GM18867 (cell line): Measurements from ENCODE around the gene PKD1.

Experiments used
- ATAC-seq: cut with Tn5 transposase; IDR thresholded peaks from one replicate; pipeline ENCODE4 v1.9.1; 2021; ENCODE audit warnings: mild to moderate bottlenecking, moderate library complexity; ENCODE audit not compliant: unreplicated experiment

PKD1 gene

DNA sequence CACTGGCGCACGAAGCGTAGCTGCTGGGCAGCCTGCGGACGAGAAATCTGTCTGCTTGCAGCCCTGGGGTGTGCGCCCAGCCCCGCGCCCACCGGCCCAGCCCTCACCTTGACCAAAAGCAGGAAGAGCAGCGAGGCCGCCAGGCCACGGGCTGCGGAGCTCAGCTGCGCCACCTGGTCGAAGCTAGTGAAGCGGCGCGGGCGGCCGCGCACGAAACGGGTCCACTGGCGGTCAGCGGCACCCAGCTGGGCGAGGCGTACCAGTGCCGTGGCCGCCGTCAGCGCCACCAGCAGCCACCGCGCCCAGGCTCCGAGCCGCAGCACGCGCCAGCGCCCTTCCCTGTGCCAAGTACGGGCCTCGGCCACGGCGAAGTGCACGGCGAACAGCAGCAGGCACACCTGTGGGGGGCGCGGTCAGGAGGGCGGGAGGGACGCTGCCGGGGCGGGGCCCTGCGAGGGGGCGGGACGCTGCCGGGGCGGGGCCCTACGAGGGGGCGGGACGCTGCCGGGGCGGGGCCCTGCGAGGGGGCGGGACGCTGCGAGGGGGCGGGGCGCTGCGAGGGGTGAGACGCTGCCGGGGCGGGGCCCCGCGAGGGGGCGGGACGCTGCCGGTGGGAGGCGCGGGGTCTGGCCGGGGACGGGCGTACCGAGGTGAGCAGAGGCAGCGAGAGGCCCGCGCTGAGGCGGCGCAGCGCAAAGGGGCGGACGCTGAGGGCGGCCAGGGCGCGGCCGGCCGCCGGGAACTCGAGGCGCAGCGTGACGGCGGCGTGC, 44.7 kb downstream of the PKD1 start:
- ATAC-seq, result no peak

DNA sequence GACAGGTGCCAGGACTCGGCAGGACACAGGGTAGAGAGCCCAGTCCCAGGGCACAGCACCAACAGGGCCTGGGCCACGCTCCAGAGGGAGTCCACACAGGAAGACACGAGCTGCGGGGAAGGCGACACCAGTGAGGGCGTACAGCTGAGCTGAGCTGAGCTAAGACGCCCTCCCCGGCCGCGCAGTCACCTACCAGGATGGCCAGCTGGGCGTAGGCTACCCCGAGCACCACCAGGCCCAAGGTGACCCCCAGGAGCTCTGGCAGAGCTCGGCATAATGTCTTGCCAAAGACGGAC, 45.3 kb downstream of the PKD1 start:
- no peak for ATAC-seq

DNA sequence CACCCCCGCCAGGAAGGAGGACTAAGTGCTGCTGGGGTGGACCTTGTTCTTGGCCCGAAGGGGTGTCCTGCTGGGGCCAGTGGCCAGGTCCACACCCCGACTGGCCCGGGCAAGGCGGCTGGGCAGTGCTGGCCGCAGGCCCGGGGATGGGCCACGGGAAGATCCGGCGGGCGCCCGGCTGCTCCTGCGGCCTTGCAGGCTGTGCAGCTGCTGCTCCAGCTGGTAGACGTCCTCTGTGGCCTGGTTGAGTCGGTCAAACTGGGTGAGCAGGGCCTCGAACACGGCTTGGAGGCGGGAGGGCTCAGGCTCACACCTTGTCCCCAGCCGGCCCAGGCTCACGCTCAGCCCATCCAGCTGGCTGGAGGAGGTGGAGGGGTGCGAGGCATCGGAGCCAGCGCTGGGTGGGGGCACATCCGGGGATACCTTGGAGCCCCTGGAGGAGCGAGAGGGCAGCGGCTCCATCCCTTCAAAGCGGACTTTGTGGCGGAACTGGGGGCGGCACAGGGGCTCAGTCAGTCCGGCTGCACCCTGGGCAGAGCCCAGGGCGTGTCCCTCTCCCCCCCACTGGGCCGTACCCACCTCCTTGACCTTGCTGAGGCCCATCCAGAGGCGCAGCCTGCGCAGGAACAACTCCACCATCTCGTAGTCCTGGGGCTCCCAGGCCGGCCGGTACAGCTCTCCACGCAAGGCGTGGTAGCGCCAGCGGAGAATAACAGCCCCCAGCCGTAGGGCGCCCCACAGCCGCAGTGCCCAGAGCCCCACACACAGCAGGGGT, 45.8 kb downstream of the PKD1 start:
- ATAC-seq, result no peak

DNA sequence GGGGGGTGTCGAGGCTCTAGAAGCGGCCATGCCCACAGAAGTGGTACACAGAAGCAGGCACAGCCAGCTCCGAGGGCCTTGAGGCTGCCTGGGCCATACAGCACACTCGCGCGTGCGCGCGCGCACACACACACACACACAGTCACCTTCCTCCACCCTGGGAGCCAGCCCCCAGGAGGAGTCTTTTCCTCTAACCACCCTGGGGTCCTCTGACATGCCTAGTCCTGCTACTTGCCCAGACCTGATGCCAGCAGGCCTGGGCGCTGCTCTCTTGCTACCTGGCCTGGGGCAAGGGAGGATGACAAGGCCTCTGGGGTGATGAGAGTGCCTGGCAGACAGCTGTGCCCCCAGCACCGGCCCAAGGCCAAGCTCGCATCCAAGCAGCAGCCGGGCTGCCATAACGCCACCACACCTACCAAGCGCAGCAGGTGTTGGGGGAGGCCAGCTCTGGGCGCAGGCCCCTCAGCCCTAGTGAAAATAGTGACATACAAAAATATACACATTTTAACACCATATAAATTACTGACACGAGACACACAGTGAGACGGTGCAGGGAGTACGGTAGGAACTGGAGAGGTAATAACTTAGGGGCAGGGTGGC, 46.8 kb downstream of the PKD1 start:
- no peak for ATAC-seq

DNA sequence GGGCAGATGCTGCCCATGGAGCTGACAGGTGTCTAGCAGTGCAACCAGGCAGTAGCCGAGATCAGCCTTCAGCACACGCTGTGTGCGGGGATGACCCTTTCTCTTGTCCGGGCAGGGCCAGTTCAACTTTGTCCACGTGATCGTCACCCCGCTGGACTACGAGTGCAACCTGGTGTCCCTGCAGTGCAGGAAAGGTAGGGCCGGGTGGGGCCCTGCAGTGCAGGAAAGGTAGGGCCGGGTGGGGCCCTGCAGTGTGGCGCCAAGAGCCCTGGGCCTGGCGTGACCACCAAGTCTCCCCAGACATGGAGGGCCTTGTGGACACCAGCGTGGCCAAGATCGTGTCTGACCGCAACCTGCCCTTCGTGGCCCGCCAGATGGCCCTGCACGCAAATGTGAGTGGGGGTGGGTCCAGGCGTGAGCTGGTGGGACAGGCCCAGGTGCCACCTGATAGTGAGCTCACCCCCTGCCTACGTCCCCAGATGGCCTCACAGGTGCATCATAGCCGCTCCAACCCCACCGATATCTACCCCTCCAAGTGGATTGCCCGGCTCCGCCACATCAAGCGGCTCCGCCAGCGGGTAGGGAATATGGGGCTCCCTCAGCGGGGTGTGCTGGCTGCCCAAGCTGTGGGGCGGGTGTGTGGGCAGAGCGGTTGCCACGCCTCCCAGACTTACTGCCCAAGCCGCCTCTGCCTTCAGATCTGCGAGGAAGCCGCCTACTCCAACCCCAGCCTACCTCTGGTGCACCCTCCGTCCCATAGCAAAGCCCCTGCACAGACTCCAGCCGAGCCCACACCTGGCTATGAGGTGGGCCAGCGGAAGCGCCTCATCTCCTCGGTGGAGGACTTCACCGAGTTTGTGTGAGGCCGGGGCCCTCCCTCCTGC, 47.7 kb downstream of the PKD1 start:
- ATAC-seq, result no peak

DNA sequence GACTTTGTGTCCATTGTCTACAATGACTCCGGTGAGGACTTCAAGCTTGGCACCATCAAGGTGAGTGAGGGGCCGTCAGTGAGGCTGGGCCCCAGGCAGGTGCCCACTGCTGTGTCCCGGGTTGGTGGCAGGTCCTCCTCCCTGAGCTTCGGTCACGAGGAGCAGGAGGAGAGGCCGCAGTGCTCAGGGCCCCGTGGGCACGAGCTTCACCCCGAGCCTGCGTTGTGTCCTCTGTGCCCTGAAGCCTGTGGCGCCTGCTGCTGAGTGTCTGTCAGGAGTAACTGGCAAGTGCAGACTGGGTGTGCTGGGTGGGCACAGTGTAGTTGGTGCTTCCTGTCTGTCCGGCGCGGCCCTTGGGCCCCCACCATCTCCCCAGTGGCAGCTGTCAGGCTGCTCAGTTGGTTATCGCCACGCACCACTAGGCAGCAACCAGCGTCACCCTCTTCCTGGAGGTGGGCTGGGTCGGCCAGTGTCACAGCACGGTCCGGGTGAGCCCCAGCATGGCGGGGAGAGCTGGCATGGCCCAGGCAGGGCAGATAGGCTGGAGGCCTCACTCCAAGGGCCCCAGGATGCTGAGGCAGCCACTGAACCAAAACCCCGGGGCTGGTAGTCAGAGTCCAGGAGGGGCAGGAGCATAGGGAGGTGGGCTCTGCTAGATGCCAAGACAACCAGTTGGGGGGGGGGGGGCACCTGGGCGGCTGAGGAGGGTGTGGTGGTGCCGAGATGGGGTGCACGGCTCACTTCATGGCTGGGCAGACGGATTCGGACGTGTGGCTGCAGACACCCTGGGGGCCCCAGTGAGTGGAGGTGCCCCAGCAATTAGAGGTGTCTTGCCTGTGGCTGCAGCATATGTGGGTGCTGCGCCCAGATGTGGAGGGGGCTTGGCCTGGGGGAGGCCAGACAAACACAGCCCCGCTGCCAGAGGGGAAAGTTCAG, 48.6 kb downstream of the PKD1 start:
- no peak for ATAC-seq

DNA sequence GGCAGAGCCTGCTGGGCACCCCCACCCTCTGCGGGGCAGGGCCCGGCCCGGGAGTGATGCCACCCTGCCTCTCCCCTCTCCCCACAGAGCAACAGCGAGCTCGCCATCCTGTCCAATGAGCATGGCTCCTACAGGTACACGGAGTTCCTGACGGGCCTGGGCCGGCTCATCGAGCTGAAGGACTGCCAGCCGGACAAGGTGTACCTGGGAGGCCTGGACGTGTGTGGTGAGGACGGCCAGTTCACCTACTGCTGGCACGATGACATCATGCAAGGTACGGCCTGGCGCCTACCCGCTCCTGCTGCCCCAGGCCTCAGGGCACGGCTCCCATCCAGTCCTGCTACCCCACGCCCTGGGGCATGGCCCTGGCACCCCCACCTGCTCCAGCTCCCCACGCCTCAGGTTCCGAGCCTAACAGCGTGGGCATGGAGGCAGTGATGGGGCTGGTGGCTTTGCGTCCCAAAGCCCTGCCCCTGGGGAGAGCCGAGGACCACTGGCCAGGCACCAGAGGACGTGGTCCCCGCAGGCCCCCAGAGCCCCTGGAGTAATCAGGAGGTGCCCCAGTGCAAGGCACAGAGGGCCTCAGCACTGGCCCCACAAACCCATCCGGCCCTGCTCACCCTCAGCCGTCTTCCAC, 49.5 kb downstream of the PKD1 start:
- no peak for ATAC-seq

DNA sequence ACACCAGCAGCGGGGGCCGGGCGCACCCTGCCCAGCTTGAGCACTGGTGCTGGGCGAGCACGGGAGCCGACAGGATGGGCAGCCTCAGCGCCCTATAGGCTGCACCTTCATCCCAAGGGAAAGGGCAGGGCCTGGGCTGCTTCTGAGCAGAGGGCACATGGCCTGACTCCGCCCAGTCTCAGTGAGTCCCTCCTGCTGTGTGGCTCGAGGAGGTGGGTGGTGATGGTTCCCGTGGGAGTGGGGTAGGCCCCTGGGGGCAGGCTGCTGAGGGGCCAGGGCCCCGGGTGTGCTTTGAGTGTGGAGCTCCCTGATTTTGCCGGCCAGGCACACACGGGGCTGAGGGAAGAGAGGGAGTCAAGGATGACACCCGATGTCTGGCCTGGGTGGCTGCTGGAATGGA, 50.0 kb downstream of the PKD1 start:
- ATAC-seq, result no peak

DNA sequence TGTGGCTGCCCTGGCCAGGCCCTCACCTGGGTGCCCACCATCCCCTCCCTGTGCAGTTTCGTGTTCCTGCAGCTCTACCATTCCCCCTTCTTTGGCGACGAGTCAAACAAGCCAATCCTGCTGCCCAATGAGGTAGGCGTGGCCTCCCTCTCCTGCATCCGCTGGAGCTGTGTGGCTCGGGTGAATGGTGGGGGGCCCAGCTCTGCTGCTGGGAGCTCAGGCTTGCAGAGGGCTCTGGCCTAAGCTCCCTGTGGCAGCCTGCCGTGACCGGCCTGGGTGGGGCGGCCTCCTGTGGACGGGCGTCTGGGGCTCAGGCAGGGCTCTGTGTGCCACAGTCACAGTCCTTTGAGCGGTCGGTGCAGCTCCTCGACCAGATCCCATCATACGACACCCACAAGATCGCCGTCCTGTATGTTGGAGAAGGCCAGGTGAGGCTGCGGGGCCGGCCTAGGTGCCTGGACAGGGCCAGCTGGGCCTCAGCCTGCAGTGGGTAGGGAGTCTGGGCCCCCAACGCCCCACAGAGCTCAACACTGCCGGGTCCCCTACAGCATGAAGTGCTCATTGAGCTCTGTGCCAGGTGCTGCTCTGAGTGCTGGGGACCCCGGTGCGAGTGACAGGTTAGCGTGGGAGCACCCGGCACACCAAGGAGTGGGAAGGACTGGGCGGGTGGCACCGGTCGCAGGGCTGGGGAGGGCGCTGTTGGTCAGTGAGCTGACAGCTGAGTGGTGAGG, 50.6 kb downstream of the PKD1 start:
- ATAC-seq, result no peak

DNA sequence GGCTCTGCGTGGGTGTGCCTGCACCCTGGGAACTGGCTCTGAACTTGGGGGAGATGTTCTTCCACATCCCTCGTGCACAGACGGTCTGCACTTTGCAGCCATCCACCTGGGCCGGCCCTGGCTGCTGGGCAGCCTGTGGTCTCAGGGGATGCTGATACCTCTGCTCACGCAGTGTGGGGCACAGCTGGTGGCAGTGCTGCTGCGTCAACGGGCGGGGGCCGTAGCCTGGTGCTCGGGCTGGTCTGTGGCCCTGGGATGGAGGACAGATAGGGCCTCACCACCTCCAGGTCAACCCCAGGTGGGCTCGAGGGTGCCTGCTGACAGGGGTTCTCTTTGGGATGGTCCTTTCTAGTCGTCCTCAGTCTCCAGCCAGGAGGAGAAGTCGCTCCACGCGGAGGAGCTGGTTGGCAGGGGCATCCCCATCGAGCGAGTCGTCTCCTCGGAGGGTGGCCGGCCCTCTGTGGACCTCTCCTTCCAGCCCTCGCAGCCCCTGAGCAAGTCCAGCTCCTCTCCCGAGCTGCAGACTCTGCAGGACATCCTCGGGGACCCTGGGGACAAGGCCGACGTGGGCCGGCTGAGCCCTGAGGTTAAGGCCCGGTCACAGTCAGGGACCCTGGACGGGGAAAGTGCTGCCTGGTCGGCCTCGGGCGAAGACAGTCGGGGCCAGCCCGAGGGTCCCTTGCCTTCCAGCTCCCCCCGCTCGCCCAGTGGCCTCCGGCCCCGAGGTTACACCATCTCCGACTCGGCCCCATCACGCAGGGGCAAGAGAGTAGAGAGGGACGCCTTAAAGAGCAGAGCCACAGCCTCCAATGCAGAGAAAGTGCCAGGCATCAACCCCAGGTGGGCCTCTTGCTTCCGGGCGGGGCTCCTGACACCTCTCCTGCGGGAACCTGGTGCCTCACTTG, 51.6 kb downstream of the PKD1 start:
- ATAC-seq, result no peak

DNA sequence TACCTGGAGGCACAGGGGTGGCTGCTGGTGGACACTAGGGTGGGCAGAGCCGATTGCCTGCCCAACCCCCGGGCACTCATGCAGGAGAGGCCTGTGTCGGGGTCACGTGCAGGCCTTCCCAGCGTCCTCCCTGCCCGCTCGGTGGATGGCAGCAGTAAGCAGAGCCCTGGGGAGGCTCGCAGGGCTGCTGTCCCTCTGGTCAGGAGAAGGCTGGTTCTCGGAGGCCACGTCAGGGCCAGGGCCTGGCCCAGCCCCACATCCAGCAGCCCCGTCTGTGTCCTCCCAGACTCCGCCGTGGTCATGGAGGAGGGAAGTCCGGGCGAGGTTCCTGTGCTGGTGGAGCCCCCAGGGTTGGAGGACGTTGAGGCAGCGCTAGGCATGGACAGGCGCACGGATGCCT, 52.3 kb downstream of the PKD1 start:
- no peak for ATAC-seq

DNA sequence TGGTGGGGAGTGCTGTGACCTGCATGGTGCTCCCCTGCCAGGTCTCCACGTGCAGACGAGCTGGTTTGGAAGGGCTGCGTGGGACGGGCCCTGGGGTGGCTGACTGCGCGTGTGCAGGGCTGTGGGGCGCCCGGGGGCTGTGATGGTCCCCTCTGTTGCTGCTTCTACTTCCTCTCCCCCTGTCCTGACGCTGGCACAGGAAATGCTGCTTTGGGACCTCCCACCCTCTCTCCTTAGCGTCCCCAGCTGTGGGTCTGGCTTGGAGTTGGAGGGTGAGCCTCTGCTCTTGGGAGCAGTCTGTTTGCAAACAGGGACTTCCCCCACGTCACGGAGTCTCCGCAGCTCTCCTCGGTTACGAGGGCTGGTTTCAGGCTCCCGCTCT, 52.7 kb downstream of the PKD1 start:
- ATAC-seq, result no peak

DNA sequence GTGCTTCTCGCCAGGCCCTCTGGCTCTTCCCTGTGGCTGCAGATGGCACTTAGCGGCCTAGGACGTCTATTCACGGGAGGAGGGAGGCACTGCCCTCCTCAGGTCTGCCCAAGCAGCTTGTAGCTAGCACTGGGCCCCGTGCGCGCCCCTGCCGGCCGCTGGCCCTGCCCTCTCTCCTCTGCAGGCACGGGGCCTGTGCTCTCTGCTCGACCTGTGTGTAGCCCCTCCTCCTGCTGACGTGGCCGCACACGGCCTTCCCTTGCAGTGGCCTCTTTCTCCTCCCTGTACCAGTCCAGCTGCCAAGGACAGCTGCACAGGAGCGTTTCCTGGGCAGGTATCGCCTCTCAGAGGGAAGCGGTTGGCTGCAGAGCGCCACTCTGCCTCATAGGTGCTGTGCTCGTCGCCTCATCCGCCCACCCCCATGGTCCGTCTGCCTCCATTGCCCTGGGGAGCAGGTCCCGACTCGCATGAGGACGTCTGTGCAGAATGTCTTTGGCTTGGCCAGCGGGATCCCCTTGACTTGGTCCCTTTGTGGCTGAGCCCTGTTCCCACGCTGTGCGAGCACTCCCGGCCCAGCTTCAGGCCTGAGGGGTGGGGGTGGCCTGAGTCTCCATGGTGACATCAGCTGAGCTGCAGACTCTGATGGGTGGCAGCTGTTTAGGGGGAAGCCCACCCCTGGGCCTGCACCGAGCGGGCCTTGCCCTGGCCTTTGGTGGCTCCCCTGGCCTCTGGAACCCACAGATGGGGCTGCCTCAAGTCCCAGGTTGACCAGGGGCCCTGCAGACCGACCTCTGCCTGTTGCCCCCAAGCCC, 53.3 kb downstream of the PKD1 start:
- no peak for ATAC-seq

DNA sequence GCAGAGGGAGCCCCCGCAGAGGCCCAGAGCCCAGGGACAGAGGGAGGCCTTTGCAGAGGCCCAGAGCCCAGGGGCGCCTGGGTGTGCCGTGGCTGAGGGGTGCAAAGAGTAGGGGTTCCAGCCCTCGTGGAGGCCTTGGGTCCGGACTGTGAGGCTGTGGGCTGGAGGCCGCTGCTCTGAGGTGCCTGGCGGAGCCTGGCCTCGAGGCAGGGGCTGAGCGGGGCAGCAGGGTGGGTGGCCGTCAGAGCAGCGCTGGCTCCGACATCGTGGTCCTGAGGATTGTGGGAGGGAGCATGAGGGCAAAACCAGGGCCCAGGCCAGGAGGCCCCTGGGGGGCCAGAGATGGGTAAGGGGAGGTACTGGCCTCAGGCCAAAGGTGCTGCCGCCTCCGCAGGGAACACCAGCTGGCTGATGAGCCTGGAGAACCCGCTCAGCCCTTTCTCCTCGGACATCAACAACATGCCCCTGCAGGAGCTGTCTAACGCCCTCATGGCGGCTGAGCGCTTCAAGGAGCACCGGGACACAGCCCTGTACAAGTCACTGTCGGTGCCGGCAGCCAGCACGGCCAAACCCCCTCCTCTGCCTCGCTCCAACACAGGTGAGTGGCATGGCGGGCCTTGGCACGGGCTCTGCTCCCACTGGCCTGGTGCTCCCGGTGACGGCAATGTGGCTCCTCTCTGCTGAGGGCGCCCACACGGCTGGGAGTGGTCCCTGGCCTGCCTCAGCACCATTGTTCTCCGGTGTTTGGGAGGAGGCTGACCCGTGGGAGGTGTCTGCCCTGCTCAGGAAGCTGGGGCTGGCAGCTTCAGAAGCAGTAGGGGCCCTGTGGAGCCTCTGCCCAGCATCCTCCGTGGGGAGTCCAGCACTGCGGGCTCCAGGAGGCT, 54.3 kb downstream of the PKD1 start:
- ATAC-seq, result no peak

DNA sequence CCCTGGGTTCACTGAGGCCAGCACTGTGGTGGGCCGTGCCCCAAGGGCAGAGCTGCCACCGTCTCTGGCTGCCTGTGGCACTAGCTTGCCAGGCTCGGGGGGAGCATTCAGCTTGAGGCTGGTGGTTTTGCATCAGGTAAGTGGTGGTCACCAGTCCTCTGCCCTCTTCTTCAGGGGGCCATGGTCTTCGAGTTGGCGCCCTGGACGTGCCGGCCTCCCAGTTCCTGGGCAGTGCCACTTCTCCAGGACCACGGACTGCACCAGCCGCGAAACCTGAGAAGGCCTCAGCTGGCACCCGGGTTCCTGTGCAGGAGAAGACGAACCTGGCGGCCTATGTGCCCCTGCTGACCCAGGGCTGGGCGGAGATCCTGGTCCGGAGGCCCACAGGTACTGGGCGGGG, 55.7 kb downstream of the PKD1 start:
- no peak for ATAC-seq

DNA sequence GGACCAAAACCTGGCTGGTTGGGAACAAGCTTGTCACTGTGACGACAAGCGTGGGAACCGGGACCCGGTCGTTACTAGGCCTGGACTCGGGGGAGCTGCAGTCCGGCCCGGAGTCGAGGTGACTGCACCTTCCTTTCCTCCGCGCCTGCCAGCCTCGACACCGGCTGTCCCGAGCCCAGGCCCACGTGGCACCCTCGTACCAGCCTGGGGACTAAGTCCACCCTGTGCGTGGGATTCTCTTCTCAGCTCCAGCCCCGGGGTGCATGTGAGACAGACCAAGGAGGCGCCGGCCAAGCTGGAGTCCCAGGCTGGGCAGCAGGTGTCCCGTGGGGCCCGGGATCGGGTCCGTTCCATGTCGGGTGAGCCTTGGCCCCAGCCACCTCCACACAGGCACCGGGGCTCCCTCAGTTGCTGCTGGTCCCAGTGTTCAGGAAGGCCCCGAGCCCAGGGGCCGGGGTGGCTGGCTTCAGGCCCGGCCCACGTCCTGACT, 56.3 kb downstream of the PKD1 start:
- ATAC-seq, result no peak
